WTC11 (cell line): ENCODE data around the gene SORCS2. TPM values are rescaled to one million over a fixed set of nuclear protein-coding genes. Genes with fewer than 3 reads are reported as not detected.

Experiments used
- ATAC-seq: fragments of 200-7000 bp; cut with Tn5 transposase; 2 replicates; pipeline ENCODE4 v1.10.0; 2021; ENCODE audit warnings: mild to moderate bottlenecking, moderate library complexity
- CTCF ChIA-PET: fragments of 300-600 bp; sonication (Branson Sonifier 250); formaldehyde crosslinking; loops from one replicate; lab custom pipeline; 2021; ENCODE audit warnings: antibody characterized with exemption; lab: Charles Lee
- POLR2A ChIA-PET: fragments of 350-600 bp; sonication (Branson Sonifier 250); formaldehyde crosslinking; loops from one replicate; lab custom pipeline; 2021; ENCODE audit warnings: antibody characterized with exemption; lab: Charles Lee
- DNase-seq: peaks from one replicate; pipeline ENCODE4 v3.0.0; 2021; ENCODE audit warnings: low spot score
- H3K27ac Mint-ChIP-seq: 2 replicates; pipeline ENCODE4 v1.8.0; 2021; ENCODE audit warnings: mixed read lengths
- H3K27me3 Mint-ChIP-seq: 2 replicates; pipeline ENCODE4 v1.8.0; 2021; ENCODE audit warnings: low read depth, mild to moderate bottlenecking, moderate library complexity, mixed read lengths
- H3K36me3 Mint-ChIP-seq: 2 replicates; pipeline ENCODE4 v1.8.0; 2021; ENCODE audit warnings: mixed read lengths
- H3K4me1 Mint-ChIP-seq: 2 replicates; pipeline ENCODE4 v1.8.0; 2022; ENCODE audit warnings: mixed read lengths
- H3K4me3 Mint-ChIP-seq: 2 replicates; pipeline ENCODE4 v1.8.0; 2021; ENCODE audit warnings: mild to moderate bottlenecking, moderate library complexity, mixed read lengths
- H3K9me3 Mint-ChIP-seq: 2 replicates; pipeline ENCODE4 v1.8.0; 2021; ENCODE audit warnings: mixed read lengths
- AR ChIP-seq: fragments of 250-450 bp; sonication (Bioruptor Pico); IDR thresholded peaks from 2 replicates; pipeline ENCODE4 v1.9.0; 2021; ENCODE audit warnings: mild to moderate bottlenecking
- ARID4B ChIP-seq: sonication (generic); formaldehyde crosslinking; IDR thresholded peaks from 2 replicates; pipeline ENCODE4 v1.8.0; 2023; ENCODE audit warnings: missing genetic modification reagents, mild to moderate bottlenecking, borderline replicate concordance
- CDX4 ChIP-seq: fragments of 250-450 bp; sonication (Bioruptor Pico); IDR thresholded peaks from 2 replicates; pipeline ENCODE4 v1.9.0; 2021; ENCODE audit warnings: moderate library complexity, mild to moderate bottlenecking, inconsistent platforms, borderline replicate concordance
- E2F4 ChIP-seq: sonication (generic); formaldehyde crosslinking; IDR thresholded peaks from 2 replicates; pipeline ENCODE4 v1.8.1; 2022; ENCODE audit warnings: low read depth, mild to moderate bottlenecking, moderate library complexity, missing genetic modification reagents, borderline replicate concordance
- FOXK1 ChIP-seq: sonication (generic); formaldehyde crosslinking; IDR thresholded peaks from 2 replicates; pipeline ENCODE4 v1.8.0; 2022; ENCODE audit warnings: mild to moderate bottlenecking, moderate library complexity, missing genetic modification reagents
- FOXP1 ChIP-seq: sonication (generic); formaldehyde crosslinking; IDR thresholded peaks from 2 replicates; pipeline ENCODE4 v1.8.0; 2022; ENCODE audit warnings: missing genetic modification reagents, mild to moderate bottlenecking, moderate library complexity, borderline replicate concordance
- NR2C2 ChIP-seq: sonication (generic); formaldehyde crosslinking; IDR thresholded peaks from 2 replicates; pipeline ENCODE4 v1.8.0; 2022; ENCODE audit warnings: mild to moderate bottlenecking, missing genetic modification reagents
- OVOL2 ChIP-seq: fragments of 250-450 bp; sonication (Bioruptor Pico); IDR thresholded peaks from 2 replicates; pipeline ENCODE4 v1.9.0; 2021; ENCODE audit warnings: mild to moderate bottlenecking, borderline replicate concordance
- PRDM15 ChIP-seq: sonication (generic); formaldehyde crosslinking; IDR thresholded peaks from 2 replicates; pipeline ENCODE4 v1.8.0; 2022; ENCODE audit warnings: missing genetic modification reagents
- RELA ChIP-seq: sonication (generic); formaldehyde crosslinking; IDR thresholded peaks from 2 replicates; pipeline ENCODE4 v1.8.1; 2022; ENCODE audit warnings: missing genetic modification reagents, mild to moderate bottlenecking, borderline replicate concordance
- TEAD1 ChIP-seq: sonication (generic); formaldehyde crosslinking; IDR thresholded peaks from 2 replicates; pipeline ENCODE4 v1.8.0; 2022; ENCODE audit warnings: mild to moderate bottlenecking, missing genetic modification reagents
- TP53 ChIP-seq: sonication (generic); formaldehyde crosslinking; IDR thresholded peaks from 2 replicates; pipeline ENCODE4 v1.8.1; 2023; ENCODE audit warnings: mild to moderate bottlenecking, missing genetic modification reagents
- USF1 ChIP-seq: sonication (generic); formaldehyde crosslinking; IDR thresholded peaks from 2 replicates; pipeline ENCODE4 v1.8.0; 2022; ENCODE audit warnings: mild to moderate bottlenecking, missing genetic modification reagents
- USF2 ChIP-seq: sonication (generic); formaldehyde crosslinking; IDR thresholded peaks from 2 replicates; pipeline ENCODE4 v1.8.1; 2023; ENCODE audit warnings: mild to moderate bottlenecking, missing genetic modification reagents, moderate library complexity
- ZNF138 ChIP-seq: sonication (generic); formaldehyde crosslinking; conservative IDR thresholded peaks from 2 replicates; pipeline ENCODE4 v1.8.1; 2022; ENCODE audit warnings: mild to moderate bottlenecking, moderate library complexity, missing genetic modification reagents
- ZNF317 ChIP-seq: sonication (generic); formaldehyde crosslinking; IDR thresholded peaks from 2 replicates; pipeline ENCODE4 v1.8.1; 2023; ENCODE audit warnings: low read depth, mild to moderate bottlenecking, moderate library complexity, missing genetic modification reagents, borderline replicate concordance
- total RNA-seq: library from RNA; stranded (reverse); gene quantifications from 3 replicates; pipeline ENCODE4 v1.2.3, GENCODE V29; 2021

SORCS2 gene
- total RNA-seq, 1 experiment from 2014 or later = 6.6 TPM

- TF ChIP-seq E2F4 (no peak), AR (CRISPR knock-in tag) (no peak), USF2 (CRISPR knock-in tag) (no peak), PRDM15 (no peak), ARID4B (no peak), ZNF317 (CRISPR knock-in tag) (no peak), RELA (CRISPR knock-in tag) (no peak), CDX4 (CRISPR knock-in tag) (no peak)
These were observed 596.5 kb downstream of the SORCS2 start (continued) for GRCh38 chr4:7788694-7789425.

- Mint-ChIP-seq H3K36me3 (peaks cover 13% of the 10 kb centered on the region), H3K4me1 (no peaks in the 10 kb centered on the region)
- POLR2A ChIA-PET = no interaction called here
- no peak for DNase-seq
- no peak for TF ChIP-seq USF1
- TF ChIP-seq NR2C2 (CRISPR knock-in tag) = no peak
- no peak for TF ChIP-seq FOXP1 (CRISPR knock-in tag)
- no peak for TF ChIP-seq TP53
- no peak for TF ChIP-seq TEAD1
- no peak for TF ChIP-seq FOXK1 (CRISPR knock-in tag)
- no peak for TF ChIP-seq ZNF138 (CRISPR knock-in tag)
- no peak for TF ChIP-seq OVOL2 (CRISPR knock-in tag)
- no peak for TF ChIP-seq PRDM15
- TF ChIP-seq, all 79 proteins: peak for 0
- H3K4me3 Mint-ChIP-seq = no peak overlapping the region
- ATAC-seq = no peak
- H3K9me3 Mint-ChIP-seq = no peaks in the 10 kb centered on the region
- CTCF ChIA-PET = no interaction called here
- no peak overlapping the region for H3K27ac Mint-ChIP-seq
- H3K27me3 Mint-ChIP-seq = no peaks in the 10 kb centered on the region; the same call in 1 of the 2 replicates
These were observed 597.7 kb downstream of the SORCS2 start for GRCh38 chr4:7790023-7790422.
